GM21367 (cell line): ENCODE data around the gene KCNMB3.

Source experiments
- ATAC-seq: cut with Tn5 transposase; IDR thresholded peaks from one replicate; pipeline ENCODE4 v1.9.1; 2021; ENCODE audit not compliant: unreplicated experiment

The KCNMB3 gene

GRCh38 chr3:179200790-179201189 is 50.1 kb downstream of the KCNMB3 start:
- ATAC-seq = no peak

- ATAC-seq = no peak
Observed at GRCh38 chr3:179196700-179197099, 54.2 kb downstream of the KCNMB3 start.

DNA sequence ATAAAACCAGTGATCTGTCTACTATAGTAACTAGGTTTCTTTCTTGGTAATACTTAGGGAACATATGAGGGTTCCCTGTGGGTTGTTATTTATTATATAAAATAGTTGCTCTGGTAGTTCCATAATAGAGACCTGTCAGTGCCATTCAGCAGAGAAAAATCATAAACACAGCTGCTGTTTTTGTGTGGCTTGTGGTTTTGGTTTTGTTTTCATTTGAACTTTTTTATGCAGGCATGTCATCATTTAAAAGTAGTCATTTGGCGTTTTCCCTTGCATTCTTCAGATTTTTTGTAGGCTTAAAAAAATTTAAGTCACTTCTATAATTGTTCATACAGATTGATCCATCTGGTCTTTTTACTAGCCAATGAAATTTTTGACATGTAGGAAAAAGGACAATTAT is 54.8 kb downstream of the KCNMB3 start:
- peak; percentile 81 for ATAC-seq

GRCh38 chr3:179194931-179195330 is 56.0 kb downstream of the KCNMB3 start:
- ATAC-seq = no peak
